Activated CD4-positive, CD25-positive, alpha-beta regulatory T cell treated with anti-CD3 and anti-CD28 coated beads, Interleukin-2, amount 50 U/mL, for 72 hours (primary cell): ENCODE results near the gene MAP2K6.

Experiments
- DNase-seq: peaks from one replicate; pipeline ENCODE4 v3.0.0; 2021

Gene MAP2K6

DNA sequence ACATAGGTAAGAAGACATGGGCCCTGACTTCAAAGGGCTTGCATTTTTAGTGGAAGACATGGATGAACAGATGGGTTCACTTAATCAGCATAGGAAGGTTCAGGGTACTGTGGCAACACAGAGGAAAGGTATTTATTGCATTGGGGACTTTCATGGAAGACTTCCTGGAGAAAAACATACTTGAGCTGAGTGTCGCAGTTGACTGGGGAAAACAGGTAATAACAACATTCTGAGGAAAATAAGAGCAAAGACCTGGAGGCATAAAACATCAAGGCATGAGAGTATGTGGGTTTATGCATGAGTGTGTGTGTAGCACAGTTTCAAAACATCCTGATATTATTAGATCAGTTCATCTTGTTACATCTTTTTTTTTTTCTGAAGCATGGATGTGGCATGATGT is 82.7 kb downstream of the MAP2K6 start:
- DNase-seq = no peak

DNA sequence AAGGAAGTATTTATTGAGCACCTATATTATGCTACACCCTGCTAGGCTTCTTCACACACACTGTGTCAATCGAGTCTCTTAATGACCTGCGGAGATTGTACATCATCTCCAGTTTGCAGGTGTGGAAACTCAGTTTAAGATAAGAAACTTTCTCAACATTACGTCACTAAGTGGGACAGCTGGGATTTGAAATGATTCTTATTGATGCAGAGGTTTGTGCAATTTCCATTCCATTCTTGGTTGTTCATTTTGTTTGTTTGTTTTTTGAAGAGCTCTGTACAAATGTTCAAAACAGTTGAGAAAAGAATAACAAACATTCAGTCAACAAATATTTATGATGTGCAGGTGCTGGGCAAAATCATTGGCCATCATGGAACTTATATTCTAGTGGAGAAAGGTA is 84.8 kb downstream of the MAP2K6 start:
- DNase-seq = no peak

DNA sequence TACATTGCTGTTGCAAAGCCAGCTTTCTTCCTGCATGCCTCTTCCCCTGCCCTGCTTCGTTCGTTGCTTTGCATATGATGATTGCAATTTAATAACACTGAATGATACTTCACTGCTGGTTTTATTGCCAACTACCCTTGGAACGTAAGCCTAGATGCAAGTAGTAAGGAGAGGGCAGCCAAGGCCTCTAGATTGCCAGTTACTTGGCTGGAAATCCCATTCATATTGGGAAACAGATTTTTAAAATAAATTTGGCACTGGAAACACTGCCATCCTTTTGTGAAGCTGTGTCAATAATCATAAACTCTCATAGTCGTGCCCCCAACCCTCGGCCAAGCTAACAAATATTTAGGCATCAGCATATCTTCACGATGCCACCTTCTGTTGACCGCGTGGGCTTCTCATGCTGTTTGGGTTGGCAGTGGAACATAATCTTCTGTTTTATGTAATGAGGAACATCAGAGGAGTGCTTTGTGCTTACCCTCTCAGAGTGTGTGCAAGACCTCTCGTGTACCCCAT is 86.5 kb downstream of the MAP2K6 start:
- no peak for DNase-seq

DNA sequence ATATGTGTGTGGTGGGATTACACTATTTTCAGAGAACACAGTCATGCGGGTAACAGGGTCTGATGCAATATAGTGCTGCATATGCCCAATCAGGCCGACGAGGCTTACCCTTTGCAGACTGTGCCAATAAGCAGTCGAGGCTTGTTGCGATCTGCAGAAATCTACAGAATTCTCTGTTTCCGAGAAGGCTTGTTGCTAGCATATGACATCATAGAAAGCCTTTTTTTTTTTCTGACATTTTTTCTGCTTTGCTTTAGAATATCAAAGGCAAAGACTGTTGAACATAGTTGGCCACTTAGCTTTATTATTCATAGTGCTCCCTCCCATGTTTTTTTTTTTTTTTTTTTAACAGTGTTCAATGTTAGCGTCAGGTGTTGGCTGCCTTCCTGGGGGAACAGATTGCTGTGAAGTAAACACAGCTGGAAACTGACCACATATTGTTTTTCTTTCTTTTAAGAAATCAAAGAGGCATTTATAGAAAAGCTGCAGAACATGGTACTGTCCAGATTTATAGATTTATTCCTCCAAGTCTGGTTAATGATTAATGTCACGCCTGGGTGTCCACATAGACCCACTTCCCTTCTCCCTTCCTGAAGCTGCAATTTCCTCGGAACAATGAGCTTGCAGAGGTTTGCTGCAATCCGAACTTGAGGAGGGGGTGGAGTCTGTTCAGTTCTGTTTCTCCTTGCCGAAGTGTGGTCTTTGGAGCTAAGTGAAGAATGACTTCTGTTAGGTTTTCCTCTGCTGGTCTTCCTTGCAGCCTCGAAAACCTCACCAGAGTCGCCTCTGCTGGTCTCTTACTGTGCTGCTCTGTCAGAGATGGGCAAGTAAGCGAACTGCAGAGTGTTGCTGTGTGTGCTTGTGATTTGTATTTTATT is 87.3 kb downstream of the MAP2K6 start:
- no peak for DNase-seq

DNA sequence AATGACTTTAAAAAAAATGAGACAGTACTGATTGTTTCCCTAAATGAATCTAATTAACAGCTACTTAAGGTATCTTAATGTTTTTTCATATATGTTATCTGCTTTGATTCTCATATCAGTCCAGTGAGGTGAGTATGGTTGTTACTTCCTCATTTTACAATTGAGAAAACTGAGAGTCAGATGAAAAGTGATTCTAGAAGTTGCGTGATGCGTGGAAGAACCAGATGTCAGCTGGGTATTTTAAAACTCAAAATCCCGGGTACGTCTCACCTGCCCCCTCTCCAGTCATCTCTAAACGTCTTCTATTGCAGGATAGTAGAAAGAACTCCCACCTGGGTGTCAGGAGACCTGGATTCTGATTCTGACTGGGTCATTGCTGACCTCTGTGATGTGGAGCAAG is 89.2 kb downstream of the MAP2K6 start:
- no peak for DNase-seq

DNA sequence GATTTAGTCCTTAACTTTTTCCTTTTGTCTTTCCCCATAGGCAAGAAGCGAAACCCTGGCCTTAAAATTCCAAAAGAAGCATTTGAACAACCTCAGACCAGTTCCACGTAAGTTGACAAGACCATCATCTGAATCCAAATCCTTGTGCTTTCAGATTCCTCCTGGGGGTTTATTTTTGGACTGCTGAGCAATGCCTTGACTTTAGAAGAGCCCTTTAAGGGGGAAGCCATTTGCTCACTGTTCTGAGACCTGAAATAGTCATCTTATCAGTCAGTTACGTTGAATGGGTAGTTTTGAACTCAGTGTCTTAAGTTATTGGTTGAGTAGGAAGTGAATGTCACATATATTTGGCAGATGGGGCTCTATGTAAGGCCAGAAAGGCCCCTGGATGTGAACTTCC is 91.2 kb downstream of the MAP2K6 start:
- no peak for DNase-seq

DNA sequence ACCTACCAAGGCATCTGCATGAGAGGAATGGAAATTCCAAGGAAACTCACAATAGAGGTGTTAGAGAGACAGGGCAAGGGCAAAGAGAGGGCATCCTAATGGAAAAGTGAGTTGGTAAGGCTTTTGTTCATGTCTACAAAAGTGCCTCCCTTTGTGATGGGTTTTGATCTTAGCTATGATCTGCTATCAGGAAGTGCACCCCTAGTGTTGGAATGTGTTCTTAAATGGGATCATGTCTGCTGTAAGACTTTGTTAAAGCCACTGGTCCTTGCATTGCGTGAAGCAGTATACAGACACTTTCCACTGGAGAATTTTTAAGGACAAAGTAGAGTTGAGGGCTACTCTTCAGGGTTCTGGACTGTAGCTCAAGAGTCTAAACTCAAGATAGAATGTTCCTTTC is 92.0 kb downstream of the MAP2K6 start:
- no peak for DNase-seq

DNA sequence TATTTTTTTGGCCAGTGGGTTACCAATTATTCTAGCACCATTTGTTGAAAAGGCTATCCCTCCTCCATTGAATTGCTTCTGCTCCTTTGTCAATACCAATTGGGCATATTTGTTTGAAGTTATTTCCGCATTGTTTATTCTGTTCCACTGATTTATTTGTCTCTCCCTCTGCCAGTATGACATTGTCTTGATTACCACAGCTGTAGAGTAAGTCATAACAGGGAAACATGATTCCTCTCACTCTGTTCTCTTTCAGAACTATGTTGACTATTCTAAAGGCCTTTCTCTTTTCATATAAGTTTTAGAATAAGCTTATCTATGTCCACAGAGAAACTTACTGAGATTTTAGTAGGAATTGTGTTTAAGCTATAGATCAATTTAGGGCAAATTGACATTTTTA is 94.3 kb downstream of the MAP2K6 start:
- DNase-seq = no peak

DNA sequence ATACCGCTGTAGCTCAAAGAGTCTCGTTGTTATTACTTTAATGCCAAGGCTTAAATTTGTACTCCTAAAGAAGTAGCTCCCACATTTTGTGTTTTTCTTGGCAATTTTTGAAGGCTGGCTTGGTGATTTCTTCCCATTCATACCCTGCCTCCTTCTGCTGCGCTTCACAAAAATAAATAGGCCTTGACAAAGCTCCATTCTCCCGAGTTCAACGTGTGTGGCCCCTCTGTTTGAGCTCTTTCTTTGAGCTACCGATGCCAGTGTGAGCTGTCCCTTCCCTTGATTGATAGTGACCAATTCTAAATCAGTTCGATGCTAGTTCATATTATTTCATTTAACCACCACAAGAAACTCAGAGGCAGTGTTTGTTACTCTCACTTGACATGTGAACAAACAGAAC is 96.8 kb downstream of the MAP2K6 start:
- DNase-seq = no peak

DNA sequence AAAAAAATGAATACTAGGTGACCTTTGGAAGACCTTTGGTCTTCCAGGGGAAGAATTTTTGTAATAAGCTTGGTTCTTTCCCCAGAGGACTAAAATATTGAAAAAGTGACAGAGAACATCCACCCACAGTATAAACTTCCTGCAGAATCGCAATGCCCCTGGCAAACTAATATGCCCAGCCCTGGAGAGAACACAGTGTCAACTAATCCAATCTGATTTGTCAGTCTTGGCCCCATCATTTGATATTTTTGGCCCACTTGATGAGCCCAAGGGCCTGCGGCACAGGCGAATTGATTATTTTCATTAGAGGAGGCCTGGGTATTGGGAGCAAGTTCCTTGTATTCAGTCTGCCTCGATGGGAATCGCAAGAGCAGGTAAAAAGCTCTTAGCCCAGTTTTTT is 98.4 kb downstream of the MAP2K6 start:
- no peak for DNase-seq

DNA sequence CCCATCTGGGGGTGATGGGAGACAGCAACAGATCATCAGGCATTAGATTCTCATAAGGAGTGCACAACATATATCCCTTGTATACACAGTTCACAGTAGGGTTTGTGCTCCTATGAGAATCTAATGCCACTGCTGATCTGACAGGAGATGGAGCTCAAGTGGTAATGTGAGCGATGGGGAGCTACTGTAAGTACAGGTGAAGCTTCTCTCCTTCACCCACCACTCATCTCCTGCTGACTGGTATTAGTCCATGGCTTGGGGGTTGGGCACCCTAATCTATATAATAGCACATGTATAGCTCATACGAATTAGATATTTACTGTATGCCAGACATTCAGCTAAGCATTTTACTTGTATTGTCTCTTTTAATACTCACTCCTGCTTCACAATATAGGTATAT is 101.7 kb downstream of the MAP2K6 start:
- no peak for DNase-seq

DNA sequence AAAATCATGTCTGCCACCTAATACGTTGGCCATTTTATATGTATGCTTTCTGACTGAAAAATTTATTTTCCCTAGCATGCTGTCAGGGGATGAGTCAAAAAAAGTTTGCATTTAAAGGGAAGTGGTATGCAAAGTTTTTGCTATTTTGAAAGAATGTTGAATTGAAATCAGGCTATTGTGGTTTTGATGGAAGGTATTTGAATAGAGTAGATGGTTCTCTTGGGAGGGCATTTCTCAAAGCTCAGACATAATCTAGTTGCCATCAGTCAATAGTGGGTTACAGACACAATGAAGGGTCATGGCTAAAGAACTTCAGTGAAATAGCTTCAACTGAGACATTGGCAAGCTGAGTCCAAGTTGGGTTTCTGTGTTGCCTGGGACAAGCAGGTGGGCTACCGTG is 102.4 kb downstream of the MAP2K6 start:
- DNase-seq = no peak

DNA sequence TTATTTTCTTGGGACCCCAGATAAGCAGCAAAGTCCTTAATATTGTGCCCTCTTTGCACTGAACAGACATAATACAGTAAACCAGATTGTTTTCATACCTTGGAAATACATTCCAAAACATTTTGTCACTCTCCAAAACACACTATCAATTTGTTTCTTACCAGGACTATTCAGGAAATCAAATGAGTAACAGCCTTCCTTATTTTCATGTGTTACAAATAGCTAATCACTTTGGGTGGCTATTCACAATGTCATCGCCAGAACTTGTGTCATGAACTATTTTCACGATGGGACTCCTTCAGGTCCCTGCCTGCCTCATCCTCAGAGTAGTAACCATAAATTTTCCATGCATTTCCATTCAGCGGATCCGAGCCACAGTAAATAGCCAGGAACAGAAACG is 104.5 kb downstream of the MAP2K6 start:
- no peak for DNase-seq

DNA sequence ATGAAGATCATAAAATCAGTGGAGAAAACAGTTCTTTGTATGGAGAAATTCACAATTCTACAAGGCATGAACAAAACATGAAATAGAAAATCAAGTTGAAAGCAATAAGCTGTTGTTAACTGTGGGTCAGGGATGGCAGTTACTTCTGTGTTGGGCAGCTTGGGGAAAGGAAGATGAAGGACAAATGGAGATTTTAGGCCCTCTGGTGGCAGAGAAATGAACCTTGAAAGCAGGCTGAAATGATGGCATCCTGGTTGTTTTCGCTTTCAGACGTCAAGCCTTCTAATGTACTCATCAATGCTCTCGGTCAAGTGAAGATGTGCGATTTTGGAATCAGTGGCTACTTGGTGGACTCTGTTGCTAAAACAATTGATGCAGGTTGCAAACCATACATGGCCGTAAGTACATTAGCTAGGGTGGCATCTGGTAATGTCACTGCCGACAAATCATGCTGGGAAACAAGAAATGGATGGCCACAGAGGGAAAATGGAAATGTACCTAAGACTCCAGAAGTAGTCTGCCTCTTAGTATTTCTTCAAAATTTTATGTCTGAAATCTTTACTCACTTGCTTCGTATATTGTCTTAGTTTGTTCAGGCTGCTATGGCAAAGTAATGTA is 108.9 kb downstream of the MAP2K6 start:
- no peak for DNase-seq

DNA sequence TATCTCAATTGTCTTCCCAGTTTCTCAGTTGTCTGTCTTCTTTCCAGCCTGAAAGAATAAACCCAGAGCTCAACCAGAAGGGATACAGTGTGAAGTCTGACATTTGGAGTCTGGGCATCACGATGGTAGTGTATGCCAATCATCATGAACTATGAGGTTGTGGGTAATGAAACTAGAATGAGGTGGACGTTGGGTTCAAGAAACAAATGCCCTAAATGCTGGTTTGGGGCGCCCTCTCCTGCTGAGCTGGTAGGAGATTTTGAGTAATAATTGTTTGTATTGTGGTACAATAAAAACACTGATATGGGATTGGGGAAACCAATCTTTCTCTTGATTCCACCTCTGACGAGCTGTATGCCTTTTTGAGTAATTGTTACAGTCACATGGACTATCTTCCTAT is 110.4 kb downstream of the MAP2K6 start:
- no peak for DNase-seq

DNA sequence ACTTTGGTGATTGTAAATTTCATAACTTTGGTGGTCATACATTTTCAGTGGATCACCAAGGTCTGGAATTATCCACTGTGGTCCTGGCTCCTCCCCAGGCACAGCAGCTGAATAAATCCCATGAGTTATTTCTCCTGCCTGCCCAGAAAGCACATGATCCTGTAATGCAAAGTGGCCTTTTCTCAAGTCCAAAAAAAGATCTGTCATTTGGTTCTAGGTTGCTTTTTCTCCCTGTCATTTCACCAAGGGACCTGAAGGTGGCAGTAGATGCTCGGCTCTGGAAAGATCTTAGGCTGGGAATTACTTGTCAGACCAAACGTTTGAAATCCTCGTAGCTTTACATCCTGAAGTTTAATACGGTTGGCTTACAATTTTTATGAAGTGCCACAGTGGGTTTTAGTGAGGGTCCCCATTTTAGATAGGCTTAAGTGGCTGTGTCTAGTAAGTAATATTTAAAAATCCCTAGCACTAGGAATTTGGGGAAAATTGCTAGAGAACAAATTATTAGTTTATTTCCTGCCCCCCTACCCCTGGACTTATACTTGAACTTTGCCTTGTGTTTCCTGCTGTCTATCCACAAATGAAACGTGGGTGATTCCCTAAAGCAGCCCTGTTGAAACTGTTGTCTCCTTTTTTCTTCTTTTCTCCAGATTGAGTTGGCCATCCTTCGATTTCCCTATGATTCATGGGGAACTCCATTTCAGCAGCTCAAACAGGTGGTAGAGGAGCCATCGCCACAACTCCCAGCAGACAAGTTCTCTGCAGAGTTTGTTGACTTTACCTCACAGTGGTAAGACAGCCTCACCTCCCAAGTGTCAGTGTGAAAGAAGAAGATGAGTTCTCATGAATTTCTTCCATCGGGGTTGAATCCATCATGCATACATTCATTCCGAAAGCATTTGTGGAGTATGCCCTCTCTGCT is 111.7 kb downstream of the MAP2K6 start:
- DNase-seq = no peak

DNA sequence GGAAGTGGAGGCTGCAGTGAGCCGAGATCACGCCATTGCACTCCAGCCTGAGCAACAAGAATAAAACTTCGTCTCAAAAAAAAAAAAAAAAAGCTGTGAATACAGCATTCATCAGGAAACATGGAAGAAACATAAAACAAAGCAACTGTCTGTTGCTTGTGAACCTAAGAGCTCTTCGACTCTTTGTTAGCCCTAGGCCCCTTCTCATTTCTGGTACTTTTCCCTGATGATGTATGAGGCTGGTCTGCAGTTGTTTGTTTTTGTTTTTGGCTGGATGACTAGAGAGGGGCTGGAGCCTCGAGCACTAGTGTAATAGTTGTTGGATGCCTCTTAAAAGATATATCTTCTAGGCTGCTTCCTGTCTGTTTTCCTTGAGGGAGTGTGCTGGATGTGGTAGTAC is 113.5 kb downstream of the MAP2K6 start:
- DNase-seq = no peak

DNA sequence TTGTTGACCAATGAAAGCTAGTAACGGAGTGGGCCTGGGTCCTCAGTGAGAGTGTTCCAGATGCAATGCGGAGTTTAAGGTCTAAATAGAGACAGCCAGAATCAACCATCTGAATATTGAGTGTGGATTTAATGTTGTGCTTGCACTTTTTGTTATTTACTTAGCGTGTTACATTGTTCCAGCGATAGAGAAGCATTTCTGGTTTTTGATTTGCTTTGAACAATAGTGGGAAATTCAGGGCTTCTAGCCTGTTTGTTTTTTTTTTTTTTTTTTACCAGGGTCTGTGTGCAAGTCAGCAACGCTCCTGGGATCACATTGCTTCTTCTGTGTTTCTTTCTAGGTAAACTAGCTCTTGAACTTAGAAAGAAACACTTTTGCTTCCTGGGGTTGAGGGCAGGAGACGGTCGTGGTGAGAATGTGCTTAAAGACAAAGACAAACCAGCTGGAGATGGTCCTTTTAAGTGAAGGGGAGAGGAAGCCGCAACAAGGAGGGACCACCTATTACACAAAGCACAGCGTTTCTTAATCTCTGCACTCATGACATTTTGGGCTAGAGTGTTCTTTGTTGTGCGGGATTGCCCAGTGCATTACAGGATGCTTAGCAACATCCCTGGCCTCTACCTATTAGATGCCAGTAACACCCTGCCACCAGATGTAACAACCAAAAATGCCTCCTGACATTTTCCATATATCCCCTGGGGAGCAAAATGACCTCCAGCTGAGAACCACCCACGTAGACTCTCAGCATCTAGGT is 119.2 kb downstream of the MAP2K6 start:
- DNase-seq = no peak

DNA sequence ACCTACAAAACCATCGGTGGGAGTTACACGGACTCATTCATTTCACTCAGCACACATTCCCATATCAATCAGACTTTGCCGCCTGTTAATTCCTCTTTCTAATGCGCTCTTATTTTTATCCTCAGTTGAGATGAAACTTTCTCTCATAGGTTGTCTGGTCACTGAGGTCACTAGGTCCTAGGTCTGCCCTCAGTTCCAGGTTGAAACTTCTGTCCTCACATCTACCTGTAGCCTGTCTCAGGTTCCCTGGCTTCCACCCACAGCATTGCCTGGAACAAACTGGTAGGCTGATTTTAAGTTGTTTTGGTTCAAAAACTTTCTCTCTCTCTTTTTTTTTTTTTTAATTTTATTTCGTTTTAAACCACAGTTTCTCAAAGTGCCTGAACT is 119.7 kb downstream of the MAP2K6 start:
- no peak for DNase-seq

DNA sequence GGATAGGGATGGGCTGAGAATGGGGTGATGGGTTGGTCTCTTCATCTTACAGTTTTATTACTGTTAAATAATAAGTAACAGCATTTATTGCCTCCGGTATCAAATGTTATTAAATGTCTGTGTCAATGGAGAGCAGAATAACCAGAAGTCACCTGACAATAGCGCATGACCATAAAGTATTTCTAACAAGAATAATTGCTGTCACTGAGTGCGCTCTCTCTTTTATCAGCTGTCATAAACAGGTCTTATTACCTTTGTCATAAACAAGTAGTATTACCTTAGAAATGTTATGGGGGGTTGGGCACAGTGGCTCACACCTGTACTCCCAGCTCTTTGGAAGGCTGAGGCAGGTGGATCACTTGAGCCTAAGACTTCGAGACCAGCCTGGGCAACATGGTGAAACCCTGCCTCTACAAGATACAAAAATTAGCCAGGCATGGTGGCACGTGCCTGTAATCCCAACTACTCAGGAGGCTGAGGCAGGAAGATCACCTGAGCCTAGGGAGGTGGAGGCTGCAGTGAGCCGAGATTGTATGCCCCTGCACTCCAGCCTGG is 120.6 kb downstream of the MAP2K6 start:
- no peak for DNase-seq

DNA sequence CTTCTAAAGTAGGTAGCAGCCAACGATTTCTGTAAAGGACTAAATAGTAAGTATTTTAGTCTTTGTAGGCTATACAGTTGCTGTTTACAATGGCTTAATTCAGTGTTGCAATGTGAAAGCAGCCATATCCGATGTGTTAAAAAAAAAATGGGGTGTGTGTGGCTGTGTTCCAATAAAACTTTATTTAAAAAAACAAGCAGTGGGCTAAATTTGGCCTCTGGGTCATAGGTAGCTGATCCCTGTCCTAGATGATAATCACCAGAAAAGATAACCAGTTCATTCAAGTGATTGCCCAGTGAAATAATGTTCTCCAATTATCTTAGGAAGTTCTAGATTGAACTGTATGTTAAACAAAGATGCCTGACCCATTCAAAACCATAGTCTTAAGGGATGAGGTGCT is 124.3 kb downstream of the MAP2K6 start:
- no peak for DNase-seq

DNA sequence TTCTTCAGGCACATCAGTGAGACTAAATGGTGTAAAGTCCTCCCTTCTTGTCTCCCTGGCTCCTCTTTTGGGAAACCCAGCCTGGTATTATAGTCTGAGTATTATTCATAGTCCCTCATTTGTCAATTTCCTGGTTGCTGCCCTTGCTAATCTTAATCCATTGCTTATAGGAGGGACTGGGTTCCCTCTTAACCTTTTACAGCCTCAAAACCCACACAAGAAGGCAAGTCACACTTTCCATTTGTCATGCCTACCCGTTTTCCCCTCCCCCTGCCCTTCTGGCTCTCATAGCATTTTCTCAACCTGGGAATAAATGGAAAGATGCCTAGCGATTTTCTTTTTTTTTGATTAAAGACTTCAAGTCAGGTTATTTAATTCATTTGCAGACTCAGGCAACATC is 124.8 kb downstream of the MAP2K6 start:
- no peak for DNase-seq
